ENCODE data around the gene MCUB. TPM values are rescaled to one million over a fixed set of nuclear protein-coding genes. Genes with fewer than 3 reads are reported as not detected.

MCUB gene
- total and polyA plus RNA-seq, 9 of the 15 experiments (the other 6 are each of a cell fraction or from before 2014, with no cell fraction given) = 1.4 to 21.5 (median 5.4) TPM

- TF ChIP-seq, protein P1, sequence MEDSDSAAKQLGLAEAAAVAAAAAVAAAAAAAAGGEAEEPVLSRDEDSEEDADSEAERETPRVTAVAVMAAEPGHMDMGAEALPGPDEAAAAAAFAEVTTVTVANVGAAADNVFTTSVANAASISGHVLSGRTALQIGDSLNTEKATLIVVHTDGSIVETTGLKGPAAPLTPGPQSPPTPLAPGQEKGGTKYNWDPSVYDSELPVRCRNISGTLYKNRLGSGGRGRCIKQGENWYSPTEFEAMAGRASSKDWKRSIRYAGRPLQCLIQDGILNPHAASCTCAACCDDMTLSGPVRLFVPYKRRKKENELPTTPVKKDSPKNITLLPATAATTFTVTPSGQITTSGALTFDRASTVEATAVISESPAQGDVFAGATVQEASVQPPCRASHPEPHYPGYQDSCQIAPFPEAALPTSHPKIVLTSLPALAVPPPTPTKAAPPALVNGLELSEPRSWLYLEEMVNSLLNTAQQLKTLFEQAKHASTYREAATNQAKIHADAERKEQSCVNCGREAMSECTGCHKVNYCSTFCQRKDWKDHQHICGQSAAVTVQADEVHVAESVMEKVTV (CRISPR knock-in tag; IDR thresholded peaks at IDR 0.05) = 0 out of 2 replicates have a peak, but pooled peaks have one; percentile 45
These were observed 14.4 kb downstream of the MCUB start (continued) for GRCh38 chr4:109574443-109574850.

DNA sequence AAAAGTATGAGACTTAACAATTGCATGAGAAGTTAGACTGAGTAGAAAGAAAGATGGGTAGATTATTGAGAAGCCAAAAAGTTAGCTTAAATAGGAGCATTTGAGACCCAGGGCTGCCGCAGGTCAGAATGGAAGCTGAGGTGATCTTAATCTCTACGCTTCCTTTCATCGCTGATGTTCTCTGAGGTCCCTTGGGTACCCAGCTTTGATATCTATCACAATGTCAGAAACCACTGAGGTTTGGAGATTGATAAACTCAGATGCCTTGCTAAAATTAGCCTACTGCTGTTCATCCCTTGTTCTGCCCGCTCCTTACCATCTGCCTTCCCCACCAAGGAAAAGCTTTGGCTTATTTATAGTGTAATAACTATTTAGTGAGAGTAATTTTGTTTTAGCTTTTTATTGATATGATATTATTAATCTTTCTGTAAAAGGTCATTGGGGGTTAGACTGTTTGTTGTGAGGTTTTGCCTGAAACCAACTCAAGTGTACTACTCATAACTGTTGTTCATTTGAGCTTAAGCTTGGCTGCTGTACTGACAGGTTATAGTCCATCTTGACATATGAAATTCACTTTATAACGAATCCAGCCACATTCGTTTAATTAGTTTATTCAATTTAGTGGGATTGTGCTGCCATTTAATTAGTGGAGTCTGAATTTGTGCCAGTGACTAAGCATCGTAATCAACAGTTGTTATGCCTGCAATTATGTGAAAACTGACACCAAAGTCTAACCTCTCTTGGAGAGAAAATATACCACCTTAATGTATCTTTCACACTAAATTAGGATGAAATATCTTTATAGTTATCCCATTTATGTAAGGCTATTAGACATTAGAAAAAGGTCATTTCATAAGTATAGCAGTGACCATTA lies 15.1 kb downstream of the MCUB start:
- 17% methylated on average over 7 of the region's 7 CpGs for WGBS (ENCODE audit: insufficient coverage, low coverage, missing lambda C conversion rate)
- DNase-seq (ENCODE audit: extremely low read depth in 1 of 4, low spot score in 3 of 4) = peak in 1 of 4 experiments; percentile 6
- Histone ChIP-seq H3K27ac (ENCODE audit: extremely low read depth, low read depth, low read length) (no peak overlapping the region), H3K79me2 (ENCODE audit: control insufficient read depth, insufficient read depth, low read length) (no peaks in the 10 kb centered on the region), H3K4me1 (replicated peaks in 1 of 2; ENCODE audit: control insufficient read depth in 2 of 2, insufficient read depth in 2 of 2, low read length in 2 of 2) (peaks cover 0 to 16% of the 10 kb centered on the region in 2 experiments; a peak in 4 of 5 replicates), H3K36me3 (ENCODE audit: control insufficient read depth, insufficient read depth, low read length) (no peaks in the 10 kb centered on the region), H3K4me3 (no peak overlapping the region), H3K27me3 (ENCODE audit: control insufficient read depth in 2 of 2, insufficient read depth in 2 of 2, low read length in 2 of 2) (no peaks in the 10 kb centered on the region), H4K20me1 (replicated peaks; ENCODE audit: control insufficient read depth, insufficient read depth, low read length) (no peaks in the 10 kb centered on the region), H3K9me1 (ENCODE audit: control insufficient read depth, insufficient read depth, low read length) (no peaks in the 10 kb centered on the region), H3K9me3 (replicated peaks; ENCODE audit: control insufficient read depth, insufficient read depth, low read depth, low read length) (no peaks in the 10 kb centered on the region), H3K4me2 (ENCODE audit: insufficient read depth, low read length) (peak overlapping the region; percentile 45; the same call in 1 of the 2 replicates), H2AFZ (ENCODE audit: low read depth, low read length) (peak overlapping the region; percentile 73; the same call in 1 of the 2 replicates), H3K9ac (ENCODE audit: insufficient read depth in 1 of 2, low read depth in 2 of 2, low read length in 2 of 2) (no peak overlapping the region)
- in situ Hi-C loops (cut with MboI) (no loop called here), intact Hi-C loops (cut with micrococcal nuclease) (loop anchor here (1.0 to 5.0 kb wide), 3 partner anchors 67 to 153 kb away; partner anchors contain the start of gene SEC24B)
- TF ChIP-seq ZBTB1 (CRISPR knock-in tag; IDR thresholded peaks at IDR 0.05; ENCODE audit: borderline replicate concordance, low read depth) (no peak), MAFG (tag; conservative IDR thresholded peaks at IDR 0.05) (no peak), TSC22D4 (tag; IDR thresholded peaks at IDR 0.05) (no peak), BMI1 (IDR thresholded peaks at IDR 0.05; ENCODE audit: low read length) (0 out of 2 replicates have a peak, but pooled peaks have one; percentile 25), ZNF398 (CRISPR knock-in tag; IDR thresholded peaks at IDR 0.05) (no peak)
- ChIA-PET CTCF (ENCODE audit: low intra/inter-chr PET ratio) (interaction anchor here (0.6 kb wide), 1 partner anchor 152 kb away, joined by 3 read pairs; no protein-coding TSS in a partner anchor), POLR2A (interaction anchor here (1.1 kb wide), 1 partner anchor 32 kb away, joined by 3 read pairs; no protein-coding TSS in a partner anchor)
- ATAC-seq = no peak
- no peak for FAIRE-seq
- no TSS peak for BruUV-seq (replicated peaks)
